ENCODE data around the gene TKTL1. TPM values are rescaled to one million over a fixed set of nuclear protein-coding genes. Genes with fewer than 3 reads are reported as not detected.
"Not testable (repeated sequence)": the region's sequence is repeated elsewhere in the genome, so short reads cannot be mapped to it uniquely, and the experiment has no call there.

Gene TKTL1
- total and polyA plus RNA-seq, 3 experiments from 2014 or later = 0.18 to 8.7 TPM; not detected in 1

- H3K27me3 ChIP-seq (ENCODE audit: insufficient read depth, low read length, poor library complexity, severe bottlenecking); H3K36me3 ChIP-seq (ENCODE audit: insufficient read depth, low read length); H3K4me3 Mint-ChIP-seq; H3K27me3 Mint-ChIP-seq; H3K27ac ChIP-seq (ENCODE audit: low read depth, low read length); H3K9me3 ChIP-seq (ENCODE audit: low read length); H3K27ac Mint-ChIP-seq; H3K36me3 Mint-ChIP-seq; H3K4me1 ChIP-seq (ENCODE audit: insufficient read depth, low read length); CTCF ChIA-PET; H3K9me3 Mint-ChIP-seq; H3K4me3 ChIP-seq (ENCODE audit: low read length); H3K4me1 Mint-ChIP-seq; POLR2A ChIA-PET: not testable (repeated sequence)
- peak in 1 of 5 donors; percentile 57 for DNase-seq
Measured at GRCh38 chrX:154341399-154342298, 46.1 kb downstream of the TKTL1 start.

- H3K4me3 ChIP-seq (ENCODE audit: low read length); POLR2A ChIA-PET; H3K9me3 Mint-ChIP-seq; H3K36me3 Mint-ChIP-seq; H3K27ac Mint-ChIP-seq; H3K27me3 ChIP-seq (ENCODE audit: insufficient read depth, low read length, poor library complexity, severe bottlenecking); H3K27me3 Mint-ChIP-seq; H3K27ac ChIP-seq (ENCODE audit: low read depth, low read length); H3K4me1 ChIP-seq (ENCODE audit: insufficient read depth, low read length); H3K4me3 Mint-ChIP-seq; CTCF ChIA-PET; H3K36me3 ChIP-seq (ENCODE audit: insufficient read depth, low read length); DNase-seq; H3K9me3 ChIP-seq (ENCODE audit: low read length): not testable (repeated sequence)
- H3K4me1 Mint-ChIP-seq = peaks cover 9 to 10% (median 9%) of the 10 kb centered on the region in 3 donors
Measured at GRCh38 chrX:154343063-154343462, 47.5 kb downstream of the TKTL1 start.

- DNase-seq; H3K36me3 ChIP-seq (ENCODE audit: insufficient read depth, low read length); H3K27me3 Mint-ChIP-seq; H3K9me3 ChIP-seq (ENCODE audit: low read length); H3K27me3 ChIP-seq (ENCODE audit: insufficient read depth, low read length, poor library complexity, severe bottlenecking); H3K36me3 Mint-ChIP-seq; H3K4me3 Mint-ChIP-seq; H3K27ac ChIP-seq (ENCODE audit: low read depth, low read length); H3K9me3 Mint-ChIP-seq; H3K27ac Mint-ChIP-seq; H3K4me3 ChIP-seq (ENCODE audit: low read length); CTCF ChIA-PET; POLR2A ChIA-PET: not testable (repeated sequence)
- H3K4me1 Mint-ChIP-seq = peaks cover 13 to 15% (median 13%) of the 10 kb centered on the region in 3 donors
- H3K4me1 ChIP-seq (ENCODE audit: insufficient read depth, low read length) = peaks cover 11% of the 10 kb centered on the region
Measured at GRCh38 chrX:154343620-154344019, 48.0 kb downstream of the TKTL1 start.

GRCh38 chrX:154348114-154348531, 52.5 kb downstream of the TKTL1 start:
- Histone ChIP-seq H3K9me3 (ENCODE audit: low read length) (no peaks in the 10 kb centered on the region), H3K4me3 (ENCODE audit: low read length) (no peak overlapping the region), H3K27me3 (ENCODE audit: insufficient read depth, low read length, poor library complexity, severe bottlenecking) (no peaks in the 10 kb centered on the region), H3K4me1 (ENCODE audit: insufficient read depth, low read length) (peaks cover 55% of the 10 kb centered on the region), H3K36me3 (ENCODE audit: insufficient read depth, low read length) (peaks cover 26% of the 10 kb centered on the region), H3K27ac (ENCODE audit: low read depth, low read length) (no peak overlapping the region)
- Mint-ChIP-seq H3K9me3 (peaks cover 0 to 2% (median 0%) of the 10 kb centered on the region in 5 donors), H3K4me3 (peak overlapping the region in 6 of 7 donors; percentile 30 to 84 (median 54)), H3K4me1 (peaks cover 53 to 58% (median 54%) of the 10 kb centered on the region in 3 donors), H3K27ac (peak overlapping the region; percentile 68 to 99 (median 96)), H3K27me3 (peaks cover 0 to 2% of the 10 kb centered on the region in 2 donors), H3K36me3 (peaks cover 0 to 52% (median 0%) of the 10 kb centered on the region in 3 donors)
- peak in 1 of 5 donors; percentile 36 for DNase-seq
- ChIA-PET POLR2A (interaction anchor here (1.4 to 1.7 kb wide), 3 partner anchors 20 to 31 kb away, joined by 4 to 6 read pairs (median 5); partner anchors contain the start of gene EMD), CTCF (no interaction called here)

- peak overlapping the region; percentile 34 to 99 (median 96) for H3K27ac Mint-ChIP-seq
- H3K36me3 Mint-ChIP-seq = peaks cover 0 to 59% (median 0%) of the 10 kb centered on the region in 3 donors
- ChIA-PET POLR2A (interaction anchor here (1.2 to 1.7 kb wide), 2 partner anchors 20 to 22 kb away, joined by 4 to 5 read pairs; no protein-coding TSS in a partner anchor), CTCF (no interaction called here)
- peaks cover 62% of the 10 kb centered on the region for H3K4me1 ChIP-seq (ENCODE audit: insufficient read depth, low read length)
- no peak overlapping the region for H3K27ac ChIP-seq (ENCODE audit: low read depth, low read length)
- H3K27me3 ChIP-seq (ENCODE audit: insufficient read depth, low read length, poor library complexity, severe bottlenecking) = no peaks in the 10 kb centered on the region
- H3K4me3 ChIP-seq (ENCODE audit: low read length) = no peak overlapping the region
- H3K4me1 Mint-ChIP-seq = peaks cover 57 to 64% (median 58%) of the 10 kb centered on the region in 3 donors
- H3K9me3 Mint-ChIP-seq = peaks cover 0 to 2% (median 0%) of the 10 kb centered on the region in 5 donors
- peaks cover 32% of the 10 kb centered on the region for H3K36me3 ChIP-seq (ENCODE audit: insufficient read depth, low read length)
- H3K9me3 ChIP-seq (ENCODE audit: low read length) = no peaks in the 10 kb centered on the region
- H3K4me3 Mint-ChIP-seq = peak overlapping the region in 5 of 7 donors; percentile 30 to 68 (median 52)
- peak in 2 of 5 donors; percentile 2 to 48 for DNase-seq
- H3K27me3 Mint-ChIP-seq = peaks cover 0 to 2% of the 10 kb centered on the region in 2 donors
Measured at GRCh38 chrX:154348646-154349358, 53.2 kb downstream of the TKTL1 start.

GRCh38 chrX:154349359-154349935, 53.9 kb downstream of the TKTL1 start:
- no peaks in the 10 kb centered on the region for H3K27me3 ChIP-seq (ENCODE audit: insufficient read depth, low read length, poor library complexity, severe bottlenecking)
- no peak overlapping the region for H3K4me3 ChIP-seq (ENCODE audit: low read length)
- H3K27ac Mint-ChIP-seq = peak overlapping the region in 7 of 8 donors; percentile 34 to 98 (median 95)
- no peaks in the 10 kb centered on the region for H3K9me3 ChIP-seq (ENCODE audit: low read length)
- peaks cover 61 to 71% (median 65%) of the 10 kb centered on the region in 3 donors for H3K4me1 Mint-ChIP-seq
- H3K9me3 Mint-ChIP-seq = peaks cover 0 to 2% (median 0%) of the 10 kb centered on the region in 5 donors
- no peak overlapping the region for H3K27ac ChIP-seq (ENCODE audit: low read depth, low read length)
- peak overlapping the region in 3 of 7 donors; percentile 68 to 75 (median 75) for H3K4me3 Mint-ChIP-seq
- peaks cover 0 to 2% of the 10 kb centered on the region in 2 donors for H3K27me3 Mint-ChIP-seq
- POLR2A ChIA-PET = interaction anchor here (1.2 to 1.7 kb wide), 2 partner anchors 19 to 22 kb away, joined by 4 to 5 read pairs; no protein-coding TSS in a partner anchor
- H3K36me3 ChIP-seq (ENCODE audit: insufficient read depth, low read length) = peaks cover 38% of the 10 kb centered on the region
- peaks cover 66% of the 10 kb centered on the region for H3K4me1 ChIP-seq (ENCODE audit: insufficient read depth, low read length)
- peak in 2 of 5 donors; percentile 21 to 57 for DNase-seq
- CTCF ChIA-PET = interaction anchor here (2.1 kb wide), 1 partner anchor 25 kb away, joined by 8 read pairs; the partner anchor contains the start of gene FLNA
- peaks cover 0 to 66% (median 0%) of the 10 kb centered on the region in 3 donors for H3K36me3 Mint-ChIP-seq

GRCh38 chrX:154349979-154350378, 54.4 kb downstream of the TKTL1 start:
- peaks cover 0 to 70% (median 0%) of the 10 kb centered on the region in 3 donors for H3K36me3 Mint-ChIP-seq
- no peaks in the 10 kb centered on the region for H3K9me3 ChIP-seq (ENCODE audit: low read length)
- H3K27ac ChIP-seq (ENCODE audit: low read depth, low read length) = no peak overlapping the region
- peaks cover 62 to 76% (median 65%) of the 10 kb centered on the region in 3 donors for H3K4me1 Mint-ChIP-seq
- ChIA-PET CTCF (interaction anchor here (1.9 to 2.1 kb wide), 2 partner anchors 19 to 24 kb away, joined by 5 to 8 read pairs; partner anchors contain the start of gene FLNA), POLR2A (interaction anchor here (1.7 kb wide), 1 partner anchor 19 kb away, joined by 5 read pairs; no protein-coding TSS in a partner anchor)
- H3K27ac Mint-ChIP-seq = peak overlapping the region; percentile 34 to 100 (median 96)
- DNase-seq = peak in 1 of 5 donors; percentile 19
- peaks cover 70% of the 10 kb centered on the region for H3K4me1 ChIP-seq (ENCODE audit: insufficient read depth, low read length)
- H3K27me3 ChIP-seq (ENCODE audit: insufficient read depth, low read length, poor library complexity, severe bottlenecking) = no peaks in the 10 kb centered on the region
- peaks cover 0 to 2% (median 0%) of the 10 kb centered on the region in 5 donors for H3K9me3 Mint-ChIP-seq
- H3K27me3 Mint-ChIP-seq = peaks cover 0 to 2% of the 10 kb centered on the region in 2 donors
- peaks cover 38% of the 10 kb centered on the region for H3K36me3 ChIP-seq (ENCODE audit: insufficient read depth, low read length)
- peak overlapping the region in 4 of 7 donors; percentile 8 to 75 (median 66) for H3K4me3 Mint-ChIP-seq
- H3K4me3 ChIP-seq (ENCODE audit: low read length) = no peak overlapping the region

Measured in CD8-positive, alpha-beta memory T cell (primary cell).